Measurements from ENCODE around the gene CDKN2D.
"Not testable (repeated sequence)": the region's sequence is repeated elsewhere in the genome, so short reads cannot be mapped to it uniquely, and the experiment has no call there.

- TF ChIP-seq, protein P1, sequence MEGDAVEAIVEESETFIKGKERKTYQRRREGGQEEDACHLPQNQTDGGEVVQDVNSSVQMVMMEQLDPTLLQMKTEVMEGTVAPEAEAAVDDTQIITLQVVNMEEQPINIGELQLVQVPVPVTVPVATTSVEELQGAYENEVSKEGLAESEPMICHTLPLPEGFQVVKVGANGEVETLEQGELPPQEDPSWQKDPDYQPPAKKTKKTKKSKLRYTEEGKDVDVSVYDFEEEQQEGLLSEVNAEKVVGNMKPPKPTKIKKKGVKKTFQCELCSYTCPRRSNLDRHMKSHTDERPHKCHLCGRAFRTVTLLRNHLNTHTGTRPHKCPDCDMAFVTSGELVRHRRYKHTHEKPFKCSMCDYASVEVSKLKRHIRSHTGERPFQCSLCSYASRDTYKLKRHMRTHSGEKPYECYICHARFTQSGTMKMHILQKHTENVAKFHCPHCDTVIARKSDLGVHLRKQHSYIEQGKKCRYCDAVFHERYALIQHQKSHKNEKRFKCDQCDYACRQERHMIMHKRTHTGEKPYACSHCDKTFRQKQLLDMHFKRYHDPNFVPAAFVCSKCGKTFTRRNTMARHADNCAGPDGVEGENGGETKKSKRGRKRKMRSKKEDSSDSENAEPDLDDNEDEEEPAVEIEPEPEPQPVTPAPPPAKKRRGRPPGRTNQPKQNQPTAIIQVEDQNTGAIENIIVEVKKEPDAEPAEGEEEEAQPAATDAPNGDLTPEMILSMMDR (IDR thresholded peaks at IDR 0.05; ENCODE audit: insufficient read depth, low read depth, low read length) = not testable (repeated sequence)
- TF ChIP-seq EZH2 (IDR thresholded peaks at IDR 0.05; ENCODE audit: insufficient read depth, low read length) = not testable (repeated sequence)
Measured at GRCh38 chr19:10526887-10527286, 41.9 kb downstream of the CDKN2D start.
